Mesendoderm (in vitro differentiated cells): Measurements from ENCODE around the gene TRPM3.
A peak's percentile ranks its signal among the peaks of the same experiment; 100 is the strongest.

Experiments
- DNase-seq: peaks from one replicate; pipeline ENCODE4 v3.0.0; 2013
- H2AK5ac ChIP-seq: 2 replicates; pipeline ENCODE4 v1.6.1; 2013; ENCODE audit warnings: low read length, inconsistent platforms
- H2BK120ac ChIP-seq: 2 replicates; pipeline ENCODE4 v1.6.1; 2013; ENCODE audit warnings: low read depth, mild to moderate bottlenecking, low read length, moderate library complexity, mixed read lengths
- H2BK15ac ChIP-seq: replicated peaks from 2 replicates; pipeline ENCODE4 v1.6.1; 2013; ENCODE audit warnings: low read depth, mild to moderate bottlenecking, moderate library complexity
- H2BK5ac ChIP-seq: 2 replicates; pipeline ENCODE4 v1.6.1; 2013; ENCODE audit warnings: low read length, inconsistent platforms
- H3K18ac ChIP-seq: 2 replicates; pipeline ENCODE4 v1.6.1; 2013; ENCODE audit warnings: mild to moderate bottlenecking, low read length, mixed read lengths
- H3K23ac ChIP-seq: one replicate; pipeline ENCODE4 v1.6.1; 2013; ENCODE audit warnings: low read length
- H3K27ac ChIP-seq: 2 replicates; pipeline ENCODE4 v1.5.1; 2013; ENCODE audit warnings: low read depth, mild to moderate bottlenecking, inconsistent platforms, low read length, moderate library complexity
- H3K27me3 ChIP-seq: 2 replicates; pipeline ENCODE4 v1.6.1; 2013; ENCODE audit warnings: low read length, control low read depth, mild to moderate bottlenecking, inconsistent platforms; ENCODE audit not compliant: insufficient read depth, poor library complexity
- H3K36me3 ChIP-seq: 2 replicates; pipeline ENCODE4 v1.6.1; 2013; ENCODE audit warnings: low read length, inconsistent platforms; ENCODE audit not compliant: control insufficient read depth, insufficient read depth
- H3K4ac ChIP-seq: one replicate; pipeline ENCODE4 v1.6.1; 2013; ENCODE audit warnings: low read depth, mild to moderate bottlenecking, low read length, moderate library complexity
- H3K4me1 ChIP-seq: 2 replicates; pipeline ENCODE4 v1.6.1; 2013; ENCODE audit warnings: low read depth, low read length, inconsistent platforms; ENCODE audit not compliant: control insufficient read depth
- H3K4me2 ChIP-seq: 2 replicates; pipeline ENCODE4 v1.6.1; 2013; ENCODE audit warnings: low read length
- H3K4me3 ChIP-seq: 2 replicates; pipeline ENCODE4 v1.5.1; 2013; ENCODE audit warnings: mild to moderate bottlenecking, low read length
- H3K56ac ChIP-seq: one replicate; pipeline ENCODE4 v1.6.1; 2013; ENCODE audit warnings: low read length
- H3K79me1 ChIP-seq: 2 replicates; pipeline ENCODE4 v1.6.1; 2013; ENCODE audit warnings: low read length, inconsistent platforms
- H3K79me2 ChIP-seq: 2 replicates; pipeline ENCODE4 v1.6.1; 2013; ENCODE audit warnings: mild to moderate bottlenecking, low read length; ENCODE audit not compliant: control insufficient read depth, insufficient read depth
- H3K9ac ChIP-seq: 2 replicates; pipeline ENCODE4 v1.6.1; 2013; ENCODE audit warnings: low read length, inconsistent platforms
- H4K5ac ChIP-seq: one replicate; pipeline ENCODE4 v1.6.1; 2013; ENCODE audit warnings: low read length
- H4K8ac ChIP-seq: one replicate; pipeline ENCODE4 v1.6.1; 2013; ENCODE audit warnings: low read depth, mild to moderate bottlenecking, control low read depth, low read length, moderate library complexity
- WGBS: extraction: QIAGEN DNeasy Blood & Tissue Kit; methylation state at CpG from one replicate; pipeline ENCODE4 v1.1.7; 2013; ENCODE audit warnings: low lambda C conversion rate, missing lambda C conversion rate; ENCODE audit not compliant: insufficient coverage; ENCODE audit errors: extremely low coverage; 5-methylcytosine and 5-hydroxymethylcytosine counted together

TRPM3 gene

DNA sequence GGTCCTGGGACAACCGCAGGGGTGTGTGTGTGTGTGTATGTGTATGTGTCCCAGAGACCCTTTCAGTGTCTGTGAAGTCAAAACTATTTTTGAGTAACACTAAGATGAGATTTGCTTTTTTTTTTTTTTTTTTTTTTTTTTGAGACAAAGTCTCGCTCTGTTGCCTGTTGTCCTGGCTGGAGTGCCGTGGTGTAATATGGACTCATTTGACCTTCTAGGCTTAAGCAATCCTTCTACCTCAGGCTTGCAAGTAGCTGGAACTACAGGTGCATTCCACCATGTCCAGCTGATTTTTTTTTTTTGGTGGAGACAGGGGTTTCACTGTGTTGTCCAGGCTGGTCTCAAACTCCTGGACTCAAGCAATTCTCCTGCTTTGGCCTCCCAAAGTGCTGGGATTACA is 609.6 kb downstream of the TRPM3 start:
- Histone ChIP-seq H4K5ac (no peak overlapping the region), H3K4me1 (no peaks in the 10 kb centered on the region), H3K79me2 (no peaks in the 10 kb centered on the region), H3K36me3 (no peaks in the 10 kb centered on the region), H2BK5ac (no peak overlapping the region), H2BK120ac (no peak overlapping the region), H3K27ac (no peak overlapping the region), H3K23ac (no peak overlapping the region), H3K9ac (no peak overlapping the region), H2BK15ac (no peak overlapping the region), H3K79me1 (no peaks in the 10 kb centered on the region), H3K4ac (no peak overlapping the region), H3K4me3 (no peak overlapping the region), H3K4me2 (no peak overlapping the region), H3K56ac (no peak overlapping the region), H2AK5ac (no peak overlapping the region), H3K18ac (no peak overlapping the region), H3K27me3 (no peaks in the 10 kb centered on the region), H4K8ac (no peak overlapping the region)
- no CpG with 5 or more reads among the region's 3 CpGs for WGBS
- no peak for DNase-seq

DNA sequence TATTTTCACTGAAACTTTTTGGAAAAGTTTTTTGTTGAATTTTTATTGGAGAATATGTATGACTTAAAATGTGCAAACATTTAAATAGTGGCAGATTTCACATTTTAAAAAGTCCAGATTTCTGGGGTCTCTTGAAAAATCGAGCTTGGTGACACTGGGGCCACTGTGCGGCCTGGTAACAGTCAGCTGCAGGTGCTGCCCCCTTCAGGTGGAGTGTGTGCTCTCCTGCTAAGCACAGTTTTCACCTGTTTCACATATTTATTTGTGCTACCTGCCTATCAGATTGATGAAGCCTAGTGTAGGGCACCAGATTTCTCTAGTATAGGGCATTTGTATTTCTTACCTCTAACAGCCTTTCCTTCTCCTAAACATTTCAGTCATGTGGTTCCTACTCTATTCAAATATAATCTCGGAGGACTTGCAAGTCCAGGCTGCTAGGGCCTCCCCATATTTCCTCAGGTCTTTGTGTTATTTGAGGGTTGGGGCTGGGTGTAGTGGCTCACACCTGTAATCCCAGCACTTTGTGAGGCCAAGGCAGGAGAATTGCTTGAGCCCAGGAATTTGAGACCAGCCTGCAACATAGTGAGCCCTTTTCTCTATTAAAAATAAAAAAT is 611.2 kb downstream of the TRPM3 start:
- Histone ChIP-seq H3K23ac (no peak overlapping the region), H2BK5ac (no peak overlapping the region), H3K27ac (no peak overlapping the region), H2BK120ac (no peak overlapping the region), H3K56ac (no peak overlapping the region), H3K4me3 (no peak overlapping the region), H3K79me2 (no peaks in the 10 kb centered on the region), H2BK15ac (no peak overlapping the region), H3K9ac (no peak overlapping the region), H2AK5ac (no peak overlapping the region), H3K4me2 (no peak overlapping the region), H3K27me3 (no peaks in the 10 kb centered on the region), H3K79me1 (no peaks in the 10 kb centered on the region), H3K36me3 (no peaks in the 10 kb centered on the region), H4K5ac (no peak overlapping the region), H3K4ac (no peak overlapping the region), H3K18ac (no peak overlapping the region), H3K4me1 (no peaks in the 10 kb centered on the region), H4K8ac (no peak overlapping the region)
- no CpG with 5 or more reads among the region's 3 CpGs for WGBS
- DNase-seq: peak; percentile 34

DNA sequence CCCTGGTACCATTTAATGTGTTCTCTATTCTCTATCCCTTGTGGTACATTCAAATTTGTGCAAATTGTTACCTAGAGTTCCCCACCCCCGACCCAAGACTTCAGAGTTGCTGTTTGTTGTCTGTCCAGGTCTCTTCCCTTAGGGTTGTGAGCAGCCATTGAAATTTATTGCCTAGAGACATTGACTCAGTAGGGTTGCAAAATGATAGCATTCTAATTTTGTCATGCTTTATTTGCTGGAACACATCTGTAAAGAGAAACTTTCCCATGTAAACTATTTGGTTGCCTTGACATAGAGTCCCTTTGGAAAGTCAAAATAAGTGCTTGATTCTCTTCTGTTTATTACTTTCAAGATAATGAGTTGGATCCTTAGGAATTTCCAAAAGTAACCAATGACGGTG is 615.3 kb downstream of the TRPM3 start:
- Histone ChIP-seq H3K56ac (no peak overlapping the region), H2AK5ac (no peak overlapping the region), H3K27ac (no peak overlapping the region), H2BK15ac (no peak overlapping the region), H3K79me1 (no peaks in the 10 kb centered on the region), H3K4me1 (no peaks in the 10 kb centered on the region), H4K8ac (no peak overlapping the region), H3K27me3 (no peaks in the 10 kb centered on the region), H3K9ac (no peak overlapping the region), H3K36me3 (no peaks in the 10 kb centered on the region), H3K79me2 (no peaks in the 10 kb centered on the region), H3K18ac (no peak overlapping the region), H3K23ac (no peak overlapping the region), H4K5ac (no peak overlapping the region), H3K4ac (no peak overlapping the region), H3K4me3 (no peak overlapping the region), H2BK5ac (no peak overlapping the region), H3K4me2 (no peak overlapping the region), H2BK120ac (no peak overlapping the region)
- no CpG with 5 or more reads among the region's 2 CpGs for WGBS
- DNase-seq: no peak

DNA sequence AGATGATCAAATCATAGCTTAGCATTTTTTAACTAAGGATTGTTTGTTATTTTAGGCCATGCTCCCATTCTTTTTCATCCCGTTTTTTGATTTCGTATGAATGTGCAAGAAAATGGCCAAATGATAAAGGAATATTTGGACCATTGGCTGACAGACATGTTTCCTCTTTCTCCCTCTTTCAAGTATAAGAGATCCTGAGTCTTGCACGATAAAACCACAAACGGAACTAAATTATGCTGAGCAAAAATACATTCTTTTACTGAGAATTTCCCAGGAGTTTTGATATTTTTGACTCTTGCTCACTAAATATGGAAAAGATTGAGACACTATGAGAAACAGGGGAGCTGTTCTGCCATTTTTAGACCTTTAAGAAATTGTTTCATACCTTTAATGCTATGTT is 616.6 kb downstream of the TRPM3 start:
- Histone ChIP-seq H3K4ac (no peak overlapping the region), H4K5ac (no peak overlapping the region), H3K4me1 (no peaks in the 10 kb centered on the region), H3K18ac (no peak overlapping the region), H2BK120ac (no peak overlapping the region), H3K9ac (no peak overlapping the region), H2BK5ac (no peak overlapping the region), H3K36me3 (no peaks in the 10 kb centered on the region), H3K23ac (no peak overlapping the region), H3K56ac (no peak overlapping the region), H3K27me3 (no peaks in the 10 kb centered on the region), H2AK5ac (no peak overlapping the region), H4K8ac (no peak overlapping the region), H3K79me1 (no peaks in the 10 kb centered on the region), H3K4me2 (no peak overlapping the region), H3K27ac (no peak overlapping the region), H2BK15ac (no peak overlapping the region), H3K4me3 (no peak overlapping the region), H3K79me2 (no peaks in the 10 kb centered on the region)
- no CpG with 5 or more reads among the region's 4 CpGs for WGBS
- no peak for DNase-seq

DNA sequence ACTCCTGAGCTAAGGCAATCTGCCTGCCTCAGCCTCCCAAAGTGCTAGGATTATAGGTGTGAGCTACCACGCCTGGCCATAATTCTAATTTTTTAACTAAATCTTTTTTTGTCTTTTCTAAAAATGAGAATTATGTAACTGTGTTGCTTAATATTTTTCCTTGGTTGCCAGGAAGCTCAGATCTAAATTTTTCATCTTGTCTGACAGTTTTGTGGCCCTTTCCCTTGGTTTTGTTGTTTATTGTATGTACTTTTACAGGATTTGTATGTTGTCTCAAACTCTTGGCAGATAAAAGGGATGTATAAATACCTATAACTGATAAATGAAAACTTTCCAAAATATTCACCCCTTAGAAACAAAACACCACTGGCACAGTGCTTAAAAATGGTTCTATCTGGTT is 618.7 kb downstream of the TRPM3 start:
- Histone ChIP-seq H3K56ac (no peak overlapping the region), H3K27me3 (no peaks in the 10 kb centered on the region), H3K27ac (no peak overlapping the region), H3K4ac (no peak overlapping the region), H2AK5ac (no peak overlapping the region), H3K79me1 (no peaks in the 10 kb centered on the region), H4K5ac (no peak overlapping the region), H2BK5ac (no peak overlapping the region), H3K4me1 (no peaks in the 10 kb centered on the region), H2BK15ac (no peak overlapping the region), H4K8ac (no peak overlapping the region), H3K4me3 (no peak overlapping the region), H3K79me2 (no peaks in the 10 kb centered on the region), H3K9ac (no peak overlapping the region), H3K4me2 (no peak overlapping the region), H3K36me3 (no peaks in the 10 kb centered on the region), H2BK120ac (no peak overlapping the region), H3K23ac (no peak overlapping the region), H3K18ac (no peak overlapping the region)
- DNase-seq: no peak
- no CpG with 5 or more reads among the region's 1 CpG for WGBS

DNA sequence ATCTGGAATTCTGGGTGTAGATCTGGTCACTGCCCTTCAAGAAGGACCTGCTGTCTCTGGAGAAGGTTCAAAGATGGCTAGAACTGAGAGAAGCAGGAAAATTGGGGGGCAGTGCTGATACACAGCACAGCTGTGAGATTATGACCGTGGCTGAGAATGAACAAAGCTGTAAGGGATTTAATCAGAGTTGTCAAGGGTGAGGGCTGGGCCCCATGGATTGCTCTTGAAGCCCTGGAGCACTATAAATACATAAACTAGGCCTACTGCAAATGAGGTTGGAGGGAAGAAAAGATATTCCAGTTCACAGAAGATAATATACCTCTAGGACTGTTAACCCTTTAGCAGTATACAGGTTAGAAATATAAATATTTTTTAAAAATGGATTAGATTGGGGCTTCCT is 620.6 kb downstream of the TRPM3 start:
- Histone ChIP-seq H3K23ac (no peak overlapping the region), H3K79me2 (no peaks in the 10 kb centered on the region), H2BK15ac (no peak overlapping the region), H3K4me3 (no peak overlapping the region), H3K9ac (no peak overlapping the region), H3K4me2 (no peak overlapping the region), H3K4me1 (no peaks in the 10 kb centered on the region), H3K18ac (no peak overlapping the region), H3K27me3 (no peaks in the 10 kb centered on the region), H3K56ac (no peak overlapping the region), H2BK5ac (no peak overlapping the region), H4K5ac (no peak overlapping the region), H3K27ac (no peak overlapping the region), H4K8ac (no peak overlapping the region), H3K36me3 (no peaks in the 10 kb centered on the region), H2AK5ac (no peak overlapping the region), H2BK120ac (no peak overlapping the region), H3K79me1 (no peaks in the 10 kb centered on the region), H3K4ac (no peak overlapping the region)
- DNase-seq: no peak
- WGBS: no CpG with 5 or more reads among the region's 1 CpG
